GM19025 (cell line): Measurements from ENCODE around the gene DCP2.
"Not testable (repeated sequence)": the region's sequence is repeated elsewhere in the genome, so short reads cannot be mapped to it uniquely, and the experiment has no call there.

Experiments
- ATAC-seq: cut with Tn5 transposase; IDR thresholded peaks from one replicate; pipeline ENCODE4 v1.9.1; 2021; ENCODE audit warnings: mild to moderate bottlenecking, low read depth, moderate library complexity; ENCODE audit not compliant: unreplicated experiment

The DCP2 gene

DNA sequence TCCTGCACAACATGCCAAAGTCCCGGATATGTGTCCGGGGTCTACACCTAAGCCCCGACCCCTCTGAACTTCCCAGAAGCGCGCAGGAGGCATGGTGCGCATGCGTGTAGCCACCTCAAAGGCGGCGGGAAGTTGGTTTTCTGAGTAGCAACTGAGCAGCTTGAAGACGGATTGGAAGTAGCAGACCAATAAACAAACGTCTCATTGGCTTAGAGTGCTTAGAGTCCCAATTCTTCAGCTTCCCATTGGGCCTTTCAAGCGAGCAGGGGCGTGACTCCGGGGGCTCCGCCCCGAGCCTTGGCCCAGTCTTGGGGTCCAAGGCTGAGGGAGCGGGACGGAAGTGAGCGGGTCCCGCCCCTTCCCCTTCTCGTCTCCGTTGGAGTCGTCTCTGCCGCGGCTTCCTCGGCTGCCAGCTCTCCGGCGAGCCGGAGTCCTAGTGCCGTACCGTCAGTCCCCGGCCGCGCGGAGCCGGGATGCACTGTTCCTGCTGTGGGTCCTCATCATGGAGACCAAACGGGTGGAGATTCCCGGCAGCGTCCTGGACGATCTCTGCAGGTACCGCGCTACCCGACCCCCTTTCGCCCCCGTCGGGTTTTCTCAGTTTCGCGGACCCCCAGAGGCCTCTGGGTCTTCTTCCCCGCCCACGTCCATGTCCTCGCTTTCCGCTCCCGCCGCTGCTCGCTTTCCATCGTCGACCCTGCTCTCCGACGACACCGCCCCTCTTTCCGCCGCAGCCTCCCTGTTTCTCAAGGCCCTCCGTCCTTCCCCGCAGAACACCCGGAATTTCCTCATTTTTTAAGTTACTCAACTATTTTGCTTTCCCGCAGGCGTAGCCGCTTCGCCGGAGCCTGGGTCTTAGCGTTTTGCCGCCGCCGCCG lies at the start of gene DCP2:
TSS of gene DCP2 (plus strand) at position 367 of the 878 bp plus-strand sequence. CDS start at position 503, 136 bp downstream.
- peak; percentile 97 for ATAC-seq

DNA sequence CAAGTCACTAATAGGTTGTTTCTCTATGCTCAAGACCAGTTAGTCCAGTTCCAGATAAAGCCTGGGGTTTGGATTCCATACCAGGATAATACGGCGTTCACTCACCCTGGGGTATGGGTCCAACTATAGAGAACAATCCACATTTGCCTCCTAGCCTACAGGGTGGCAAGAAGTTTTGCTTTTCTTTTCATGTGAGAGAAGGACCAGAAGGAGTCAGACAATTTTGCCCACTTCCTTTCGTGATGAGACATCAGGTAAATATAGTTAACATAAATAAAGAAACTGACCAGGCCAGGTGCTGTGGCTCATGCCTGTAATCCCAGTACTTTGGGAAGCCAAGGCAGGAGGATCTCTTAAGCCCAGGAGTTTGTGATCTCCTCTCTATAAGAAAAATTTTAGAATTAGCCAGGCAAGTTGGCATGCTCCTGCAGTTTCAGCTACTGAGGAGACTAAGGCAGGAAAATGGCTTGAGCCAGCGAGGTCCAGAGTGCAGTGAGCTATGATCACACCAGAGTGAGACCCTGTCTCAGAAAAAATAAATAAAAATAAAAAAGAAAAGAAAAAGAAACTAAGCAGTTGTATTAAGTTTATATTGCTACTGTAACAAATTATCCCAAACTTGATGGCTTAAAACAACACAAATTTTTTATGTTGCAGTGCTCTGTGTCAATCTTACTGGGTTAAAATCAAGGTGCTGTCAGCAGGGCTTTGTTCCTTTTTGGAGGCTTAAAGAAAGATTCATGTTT lies 47.1 kb upstream of the DCP2 start:
- peak; percentile 73 for ATAC-seq

DNA sequence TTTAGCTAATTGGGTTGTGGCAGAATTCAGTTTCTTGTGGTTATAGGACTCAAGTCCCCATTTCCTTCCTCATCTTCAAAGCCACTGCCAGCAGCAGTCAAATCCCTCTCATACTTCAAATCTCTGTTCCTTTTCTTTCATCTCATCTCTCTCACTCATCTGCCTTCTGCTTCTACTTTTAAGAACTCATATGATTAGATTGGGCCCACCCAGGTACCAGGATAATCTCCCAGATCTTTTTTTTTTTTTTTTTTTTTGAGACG lies 46.6 kb upstream of the DCP2 start:
- peak; percentile 32 for ATAC-seq

DNA sequence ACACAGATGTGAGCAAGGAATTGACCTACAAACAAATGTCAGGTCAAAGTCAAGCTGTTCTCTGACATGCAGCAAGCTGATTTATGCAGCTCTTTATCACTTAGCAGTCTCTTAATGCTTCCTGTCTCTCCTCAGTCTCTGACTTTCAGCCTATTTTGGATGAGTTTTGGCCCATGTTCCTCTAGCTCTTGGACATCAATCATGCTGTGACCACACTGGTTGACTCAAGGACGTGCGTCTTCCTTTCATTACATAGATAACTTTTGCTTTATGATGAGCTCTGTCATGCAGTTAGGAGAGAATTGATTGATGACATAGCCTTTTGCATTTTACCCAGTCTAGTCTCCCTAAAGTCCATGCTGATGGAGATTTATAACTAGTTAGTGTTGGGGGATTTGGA lies 45.1 kb upstream of the DCP2 start:
- no peak for ATAC-seq

DNA sequence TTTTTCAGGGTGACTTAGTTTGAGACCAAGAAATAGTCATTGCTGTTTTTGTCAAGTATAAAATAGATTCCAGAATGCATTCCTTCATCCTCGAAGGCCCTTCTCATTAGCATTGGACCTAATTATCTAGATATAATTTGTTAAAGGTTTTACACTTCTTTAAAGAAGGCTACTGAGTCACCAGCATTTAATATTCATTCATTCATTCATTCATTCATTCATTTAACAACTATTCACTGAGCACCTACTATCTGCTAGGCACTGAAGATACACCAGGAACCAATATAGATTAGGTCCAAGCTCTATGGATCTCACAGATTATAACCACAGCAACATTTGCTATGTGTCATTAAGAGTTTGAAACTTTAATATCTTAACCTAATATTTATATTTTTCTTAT lies 43.5 kb upstream of the DCP2 start:
- ATAC-seq: no peak

DNA sequence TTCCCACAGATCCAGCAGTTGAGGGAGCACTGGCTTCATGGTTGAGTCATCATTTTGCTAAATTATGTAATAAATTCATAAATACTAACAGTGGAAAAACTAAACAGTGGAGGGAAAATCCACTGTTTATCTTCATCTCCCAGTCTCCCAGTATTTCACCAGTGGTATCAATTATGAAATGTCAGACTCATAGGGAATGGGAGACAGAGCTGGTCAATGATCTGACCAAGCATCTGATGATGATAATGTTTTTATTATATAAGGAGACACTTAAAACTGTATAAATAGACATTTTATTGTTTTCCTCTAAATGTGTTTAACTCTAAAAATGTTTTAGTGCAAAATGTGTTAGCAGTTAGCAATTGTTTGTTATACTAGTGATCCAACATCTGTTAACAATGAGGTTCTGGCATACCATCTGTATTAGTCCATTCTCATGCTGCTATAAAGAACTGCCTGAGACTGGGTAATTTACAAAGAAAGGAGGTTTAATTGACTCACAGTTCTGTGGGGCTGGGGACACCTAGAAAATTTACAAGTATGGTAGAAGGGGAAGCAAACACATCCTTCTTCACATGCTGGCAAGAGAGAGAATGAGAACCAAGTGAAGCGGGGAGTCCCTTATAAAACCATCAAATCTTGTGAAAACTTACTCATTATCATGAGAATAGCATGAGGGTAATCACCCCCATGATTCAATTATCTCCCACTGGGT lies 42.8 kb upstream of the DCP2 start:
- no peak for ATAC-seq

DNA sequence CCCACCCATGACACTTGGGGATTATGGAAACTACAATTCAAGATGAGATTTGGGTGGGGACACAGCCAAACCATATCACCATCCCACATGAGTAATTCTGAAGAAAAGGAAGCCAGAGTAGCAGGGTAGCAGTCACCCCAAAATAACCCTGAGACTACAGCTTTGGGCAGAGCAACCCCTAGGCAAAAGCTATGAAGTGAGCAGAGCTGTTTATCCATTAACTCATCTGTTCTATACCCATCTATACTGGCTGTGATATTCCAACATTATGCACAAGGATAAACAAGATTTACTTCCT lies 42.3 kb upstream of the DCP2 start:
- no peak for ATAC-seq

DNA sequence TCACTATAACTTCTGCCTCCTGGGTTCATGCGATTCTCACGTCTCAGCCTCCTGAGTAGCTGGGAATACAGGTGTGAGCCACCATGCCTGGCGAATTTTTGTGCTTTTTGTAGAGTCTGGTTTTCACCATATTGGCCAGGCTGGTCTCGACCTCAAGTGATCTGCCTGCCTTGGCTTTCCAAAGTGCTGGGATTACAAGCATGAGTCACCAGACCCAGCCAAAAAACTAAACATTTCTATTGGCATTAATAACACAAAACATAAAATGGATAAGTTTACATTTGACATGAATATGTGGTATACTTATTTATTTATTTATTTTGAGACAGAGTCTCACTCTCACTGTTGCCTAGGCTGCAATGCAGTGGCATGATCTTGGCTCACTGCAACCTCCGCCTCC lies 40.9 kb upstream of the DCP2 start:
- no peak for ATAC-seq

DNA sequence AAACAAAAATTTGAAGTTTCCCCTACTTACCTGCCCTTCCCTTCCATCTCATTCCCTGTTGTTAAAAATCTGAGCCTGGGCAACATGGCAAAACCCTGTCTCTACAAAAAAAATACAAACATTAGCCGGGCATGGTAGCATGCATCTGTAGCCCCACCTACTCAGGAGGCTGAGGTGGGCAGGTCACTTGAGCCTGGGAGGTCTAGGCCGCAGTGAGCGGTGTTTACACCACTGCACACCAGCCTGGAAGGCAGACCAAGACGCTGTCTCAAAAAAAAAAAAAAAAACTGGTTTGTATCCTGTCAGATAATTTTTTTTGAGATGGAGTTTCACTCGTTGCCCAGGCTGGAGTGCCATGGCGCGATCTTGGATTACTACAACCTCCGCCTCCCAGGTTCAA lies 38.3 kb upstream of the DCP2 start:
- no peak for ATAC-seq

DNA sequence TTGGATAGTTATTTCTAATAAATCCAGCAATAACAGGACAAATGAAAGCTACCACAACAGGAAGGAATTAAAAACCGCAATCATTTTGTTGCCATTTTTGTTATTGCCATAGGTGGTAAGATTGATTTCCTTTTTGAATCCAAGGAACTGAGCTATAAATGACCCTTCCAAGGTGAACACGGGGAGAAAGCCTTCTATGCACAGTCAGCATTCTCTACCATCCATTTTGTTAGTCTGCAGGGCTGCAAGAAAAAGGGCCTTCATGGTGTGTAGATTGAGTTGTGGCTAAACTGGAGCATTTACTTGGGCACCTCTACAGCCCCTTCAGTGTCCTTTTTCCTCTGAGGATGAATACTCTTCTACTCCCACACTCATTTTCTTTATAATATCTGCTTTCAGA lies 35.9 kb upstream of the DCP2 start:
- no peak for ATAC-seq

DNA sequence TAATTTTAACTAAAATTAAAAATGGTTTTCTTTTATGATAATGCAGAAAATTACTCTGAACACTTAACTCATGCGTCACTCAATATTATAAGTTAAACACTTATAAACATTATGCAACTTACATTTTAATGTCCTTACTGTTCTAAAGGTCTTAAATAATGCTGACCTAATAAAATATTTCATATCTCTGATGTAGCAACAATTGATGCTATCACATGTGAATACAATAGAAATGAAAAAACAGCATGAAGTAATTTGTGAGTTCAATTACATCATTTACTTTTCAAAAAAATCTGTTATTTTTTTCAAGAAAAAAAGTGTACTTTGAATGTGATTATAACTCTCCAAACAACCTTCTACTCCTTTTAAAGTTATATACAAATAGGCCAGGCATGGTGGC lies 28.1 kb upstream of the DCP2 start:
- ATAC-seq: no peak

DNA sequence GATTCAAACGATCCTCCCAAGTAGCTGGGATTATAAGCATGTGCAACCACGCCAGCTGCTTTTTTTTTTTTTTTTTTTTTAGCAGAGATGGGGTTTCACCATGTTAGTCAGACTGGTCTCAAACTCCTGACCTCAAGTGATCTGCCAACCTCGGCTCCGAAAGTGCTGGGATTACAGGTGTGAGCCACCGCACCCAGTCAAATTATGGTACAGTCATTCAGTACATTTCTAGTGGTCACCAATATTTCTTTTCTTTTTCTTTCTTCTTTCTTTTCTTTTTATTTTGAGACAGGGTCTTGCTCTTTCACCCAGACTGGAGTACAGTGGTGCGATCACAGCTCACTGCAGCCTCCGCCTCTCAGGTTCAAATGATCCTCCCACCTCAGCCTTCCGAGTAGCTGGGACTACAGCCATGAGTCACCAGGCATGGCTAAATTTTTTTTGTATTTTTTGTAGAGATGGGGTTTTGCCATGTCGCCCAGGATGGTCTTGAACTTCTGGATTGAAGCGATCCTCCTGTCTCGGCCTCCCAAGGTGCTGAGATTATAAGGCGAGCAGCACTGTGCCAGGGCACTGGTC lies 25.4 kb upstream of the DCP2 start:
- ATAC-seq: peak; percentile 98

DNA sequence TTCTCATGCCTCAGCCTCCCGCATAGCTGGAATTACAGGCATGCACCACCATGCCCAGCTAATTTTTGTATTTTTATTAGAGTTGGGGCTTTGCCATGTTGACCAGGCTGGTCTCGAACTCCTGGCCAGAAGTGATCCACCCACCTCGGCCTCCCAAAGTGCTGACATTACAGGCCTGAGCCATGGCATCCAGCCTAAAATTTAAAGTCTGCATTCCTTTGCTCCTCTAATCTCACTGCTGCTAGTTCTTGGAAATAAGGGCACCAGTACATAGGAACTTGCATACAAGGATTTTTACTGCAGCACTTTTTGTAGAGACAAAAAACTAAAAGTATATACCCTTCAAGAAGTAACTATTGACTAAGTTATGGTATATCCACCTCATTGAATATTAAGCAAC lies 20.0 kb upstream of the DCP2 start:
- no peak for ATAC-seq

DNA sequence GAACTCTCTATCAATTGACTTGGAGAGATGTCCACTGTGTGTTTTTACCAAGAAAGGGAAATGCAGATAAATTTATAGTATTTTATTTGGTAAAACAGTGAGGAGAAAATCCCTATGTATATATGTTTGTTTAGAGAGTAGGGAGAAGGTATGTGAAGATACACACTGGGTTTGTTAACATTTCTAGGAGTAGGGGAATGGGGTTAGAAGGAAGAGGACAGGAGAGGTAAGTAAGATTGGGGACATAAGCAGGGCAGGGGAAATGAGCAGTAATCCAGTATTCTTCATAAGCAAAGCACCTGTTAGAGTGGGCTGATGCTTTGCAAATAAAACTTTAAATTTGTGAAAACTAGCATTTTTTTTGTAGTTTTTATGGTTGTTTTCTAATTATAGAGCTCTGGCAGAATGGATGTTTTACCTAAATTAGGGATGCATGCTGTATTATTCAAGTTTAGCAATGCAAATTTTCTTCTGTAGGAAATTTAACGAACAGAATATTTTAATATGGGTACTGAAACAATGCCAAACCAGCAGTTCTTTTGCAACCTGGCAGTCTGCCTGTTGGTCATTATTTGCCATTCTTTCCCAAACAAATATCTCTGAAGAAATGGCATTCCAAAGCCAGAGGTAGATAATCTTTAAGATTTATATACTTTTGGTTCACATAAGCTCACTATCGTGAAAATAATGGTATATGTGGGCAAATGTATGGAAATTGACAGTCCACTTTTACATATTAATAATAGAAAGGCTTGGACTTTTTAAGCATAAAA lies 19.4 kb upstream of the DCP2 start:
- ATAC-seq: no peak

DNA sequence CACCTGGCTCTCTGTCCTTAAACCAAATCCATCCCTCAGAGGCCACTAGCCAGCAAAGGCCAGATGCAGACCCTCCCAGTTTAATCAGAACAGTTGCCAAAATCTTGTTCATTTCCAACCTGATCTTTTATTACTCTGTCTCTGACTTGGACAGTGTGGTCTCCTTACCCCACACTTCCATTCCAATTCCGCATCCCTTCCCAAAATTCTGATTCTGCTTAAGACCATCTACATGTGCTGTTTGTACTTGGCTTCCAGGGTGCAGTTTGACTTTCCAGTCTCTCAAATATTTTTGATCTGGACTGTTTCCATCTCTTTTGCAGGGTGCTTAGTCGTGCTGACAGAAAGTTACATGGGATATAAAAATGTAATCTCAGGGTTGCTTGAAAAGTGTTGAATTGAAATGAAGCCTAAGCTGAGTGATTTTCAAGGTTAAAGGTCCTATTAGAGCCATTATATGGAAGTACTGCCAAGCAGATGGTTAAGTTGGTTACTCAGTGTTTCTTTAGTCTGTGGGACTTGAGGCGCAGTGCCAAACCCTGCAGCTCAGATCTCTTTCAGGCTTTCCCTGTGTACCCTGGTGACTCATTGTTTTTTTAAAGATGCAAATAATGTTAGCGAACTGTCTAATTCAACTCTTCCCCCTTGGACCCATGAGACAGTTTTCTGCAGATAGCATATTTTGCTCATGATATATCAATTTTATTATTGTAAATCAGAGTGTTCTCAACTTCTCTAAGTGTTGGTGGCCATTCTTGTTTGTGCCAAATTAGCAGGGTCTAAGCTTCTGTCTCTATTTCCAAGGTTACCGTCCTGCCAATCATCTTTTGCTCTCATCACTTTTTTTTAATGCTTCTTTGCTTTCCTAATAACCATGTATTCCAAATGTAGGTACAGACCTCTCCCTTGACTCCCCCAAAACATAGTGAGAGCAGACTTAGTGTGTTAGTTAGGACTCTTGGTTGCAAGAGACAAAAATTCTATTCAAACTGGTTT lies 18.2 kb upstream of the DCP2 start:
- ATAC-seq: peak; percentile 93

DNA sequence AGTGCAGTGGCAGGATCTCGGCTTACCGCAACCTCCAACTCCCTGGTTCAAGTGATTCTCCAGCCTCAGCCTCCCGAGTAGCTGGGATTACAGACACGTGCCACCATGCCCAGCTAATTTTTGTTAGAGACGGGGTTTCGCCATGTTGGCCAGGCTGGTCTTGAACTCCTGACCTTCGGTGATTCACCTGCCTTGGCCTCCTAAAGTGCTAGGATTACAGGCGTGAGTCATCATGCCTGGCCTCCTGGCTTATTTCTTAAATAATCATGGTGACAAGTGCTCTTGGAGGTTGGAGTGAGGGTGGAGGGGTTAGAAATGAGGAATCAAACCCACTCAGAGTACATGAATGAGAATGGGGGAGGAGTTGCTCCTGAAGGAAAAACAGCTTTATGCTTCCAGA lies 16.7 kb upstream of the DCP2 start:
- ATAC-seq: not testable (repeated sequence)

DNA sequence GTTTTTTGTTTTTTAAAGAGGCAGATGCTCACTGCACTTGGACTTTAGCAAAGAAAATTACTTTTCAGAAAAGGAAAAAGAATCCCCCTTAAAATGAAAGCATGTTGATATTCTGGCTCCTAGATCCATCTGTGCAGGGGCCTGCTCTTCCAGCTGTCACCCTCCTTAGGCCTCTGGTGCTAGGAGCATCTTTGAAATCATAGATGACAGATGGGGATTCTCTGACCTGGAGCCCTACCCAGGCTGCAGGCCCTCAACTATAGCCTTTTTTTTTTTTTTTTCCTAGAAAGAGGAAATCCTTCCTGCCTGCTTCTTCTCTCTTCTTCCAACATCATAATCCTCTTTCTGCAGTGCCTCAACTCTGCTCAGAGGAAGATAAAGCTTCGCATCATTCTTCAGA lies 16.3 kb upstream of the DCP2 start:
- ATAC-seq: no peak

DNA sequence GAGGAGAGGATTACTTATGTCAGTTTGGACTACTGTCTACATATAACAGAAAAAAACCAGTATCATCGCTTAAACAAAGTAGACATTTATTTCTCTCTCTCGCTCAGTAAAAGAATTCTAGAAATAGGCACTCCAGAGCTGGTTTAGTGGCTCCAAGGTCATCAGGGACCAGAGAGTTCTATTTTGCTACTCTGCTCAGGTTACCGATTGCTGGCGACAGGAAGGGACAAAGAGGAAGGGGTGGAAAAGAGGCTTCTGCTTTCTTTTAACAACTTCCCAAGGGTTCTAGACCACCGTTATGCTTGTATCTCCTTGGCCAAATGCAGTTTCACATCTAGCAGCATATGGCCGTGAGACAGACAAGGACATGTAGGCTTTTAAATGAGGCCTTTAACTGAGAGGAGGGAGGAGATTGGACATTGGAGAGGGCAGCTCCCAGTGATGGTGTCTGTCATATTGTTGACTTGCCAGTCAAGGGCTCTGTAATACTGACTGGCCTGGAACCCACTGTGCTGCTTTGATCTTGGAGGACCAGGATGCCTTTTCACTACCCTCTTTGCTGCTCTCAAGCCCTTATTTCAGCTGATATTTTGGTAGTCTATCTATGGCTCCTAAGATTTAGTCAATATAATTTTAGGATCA lies 15.6 kb upstream of the DCP2 start:
- ATAC-seq: no peak

DNA sequence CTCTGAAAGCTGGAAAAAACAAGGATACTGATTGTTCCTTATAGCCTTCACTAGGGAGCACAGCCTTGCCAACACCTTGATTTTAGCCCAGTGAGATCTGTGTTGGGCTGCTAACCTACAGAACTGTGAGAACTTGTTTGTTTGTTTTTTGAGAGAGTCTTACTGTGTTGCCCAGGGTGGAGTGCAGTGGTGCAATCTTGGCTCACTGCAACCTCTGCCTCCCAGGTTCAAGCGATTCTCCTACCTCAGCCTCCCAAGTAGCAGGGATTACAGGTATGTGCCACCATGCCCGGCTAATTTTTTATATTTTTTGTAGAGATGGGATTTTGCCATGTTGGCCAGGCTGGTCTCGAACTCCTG lies 13.2 kb upstream of the DCP2 start:
- not testable (repeated sequence) for ATAC-seq
